HepG2 (cell line): ENCODE measurements around the gene PITHD1. TPM values are rescaled to one million over a fixed set of nuclear protein-coding genes. Genes with fewer than 3 reads are reported as not detected.

ENCODE experiments used
- CBX1 ChIP-seq: IDR thresholded peaks from one replicate; pipeline ENCODE4 v1.6.1; 2016; ENCODE audit warnings: antibody characterized with exemption, low read depth
- FOXA3 ChIP-seq: IDR thresholded peaks from 2 replicates; pipeline ENCODE4 v1.6.1; 2016; ENCODE audit warnings: missing genetic modification reagents, missing compliant biosample characterization
- GTF3A ChIP-seq: sonication (generic); formaldehyde crosslinking; conservative IDR thresholded peaks from 2 replicates; pipeline ENCODE4 v1.4.0; 2020; ENCODE audit warnings: mild to moderate bottlenecking, missing genetic modification reagents
- HOXA9 ChIP-seq: sonication (generic); formaldehyde crosslinking; IDR thresholded peaks from 2 replicates; pipeline ENCODE4 v1.8.1; 2022; ENCODE audit warnings: missing genetic modification reagents, mild to moderate bottlenecking, moderate library complexity, borderline replicate concordance
- MATR3 ChIP-seq: sonication (generic); formaldehyde crosslinking; IDR thresholded peaks from 2 replicates; pipeline ENCODE4 v1.4.0; 2020; ENCODE audit warnings: missing genetic modification reagents
- NKX3-1 ChIP-seq: sonication (generic); formaldehyde crosslinking; IDR thresholded peaks from 2 replicates; pipeline ENCODE4 v1.5.0; 2020; ENCODE audit warnings: missing genetic modification reagents
- PAWR ChIP-seq: sonication (generic); formaldehyde crosslinking; IDR thresholded peaks from 2 replicates; pipeline ENCODE4 v1.4.0; 2020; ENCODE audit warnings: missing genetic modification reagents, mild to moderate bottlenecking, borderline replicate concordance
- PAX8 ChIP-seq: sonication (generic); formaldehyde crosslinking; IDR thresholded peaks from 2 replicates; pipeline ENCODE4 v1.8.0; 2022; ENCODE audit warnings: mild to moderate bottlenecking, missing genetic modification reagents, borderline replicate concordance
- PHF21A ChIP-seq: sonication (generic); formaldehyde crosslinking; IDR thresholded peaks from 2 replicates; pipeline ENCODE4 v1.5.0; 2020; ENCODE audit warnings: mild to moderate bottlenecking, missing genetic modification reagents
- PRPF4 ChIP-seq: fragments of 200-400 bp; formaldehyde crosslinking; IDR thresholded peaks from 2 replicates; pipeline ENCODE4 v1.6.1; 2016; ENCODE audit warnings: low read length, low read depth; ENCODE audit not compliant: poor library complexity, severe bottlenecking
- PTBP1 ChIP-seq: fragments of 200-400 bp; formaldehyde crosslinking; IDR thresholded peaks from 2 replicates; pipeline ENCODE4 v1.6.1; 2018; ENCODE audit warnings: low read length, low read depth; ENCODE audit not compliant: poor library complexity, severe bottlenecking
- RBM22 ChIP-seq: fragments of 200-400 bp; formaldehyde crosslinking; optimal IDR thresholded peaks from 2 replicates; pipeline ENCODE3; 2017; ENCODE audit warnings: mild to moderate bottlenecking, low read length, moderate library complexity
- RFXANK ChIP-seq: IDR thresholded peaks from 2 replicates; pipeline ENCODE4 v1.6.1; 2016
- SATB2 ChIP-seq: sonication (generic); formaldehyde crosslinking; IDR thresholded peaks from 2 replicates; pipeline ENCODE4 v1.5.0; 2020; ENCODE audit warnings: missing genetic modification reagents
- SOX13 ChIP-seq, 3 experiments: fragments of 450-650 bp in 1 of 3; sonication (generic) in 1 of 3; formaldehyde crosslinking in 1 of 3; IDR thresholded peaks in 2 of 3; conservative IDR thresholded peaks in 1 of 3; 2 replicates each; pipeline versions ENCODE4 v1.5.0 to v1.6.1; 2016 to 2020; ENCODE audit warnings: antibody characterized with exemption in 1 of 3, mild to moderate bottlenecking in 1 of 3, missing compliant biosample characterization in 1 of 3, missing genetic modification reagents in 1 of 3, moderate library complexity in 1 of 3
- ZKSCAN1 ChIP-seq: fragments of 150-350 bp; IDR thresholded peaks from 2 replicates; pipeline ENCODE4 v1.6.1; 2014; ENCODE audit warnings: low read length
- ZNF12 ChIP-seq: sonication (generic); formaldehyde crosslinking; IDR thresholded peaks from 2 replicates; pipeline ENCODE4 v1.5.0; 2020; ENCODE audit warnings: missing genetic modification reagents
- ZNF232 ChIP-seq: sonication (generic); formaldehyde crosslinking; IDR thresholded peaks from 2 replicates; pipeline ENCODE4 v1.4.0; 2020; ENCODE audit warnings: missing genetic modification reagents, borderline replicate concordance
- ZNF235 ChIP-seq: sonication (generic); formaldehyde crosslinking; IDR thresholded peaks from 2 replicates; pipeline ENCODE4 v1.8.1; 2023; ENCODE audit warnings: mild to moderate bottlenecking, missing genetic modification reagents, borderline replicate concordance
- ZNF331 ChIP-seq: sonication (generic); formaldehyde crosslinking; IDR thresholded peaks from 2 replicates; pipeline ENCODE4 v1.4.0; 2020; ENCODE audit warnings: missing genetic modification reagents
- ZNF451 ChIP-seq: sonication (generic); formaldehyde crosslinking; IDR thresholded peaks from 2 replicates; pipeline ENCODE4 v1.5.0; 2020; ENCODE audit warnings: mild to moderate bottlenecking, missing genetic modification reagents
- ZNF556 ChIP-seq: sonication (generic); formaldehyde crosslinking; IDR thresholded peaks from 2 replicates; pipeline ENCODE4 v1.4.0; 2020; ENCODE audit warnings: mild to moderate bottlenecking, missing genetic modification reagents, borderline replicate concordance
- ZNF570 ChIP-seq: sonication (generic); formaldehyde crosslinking; IDR thresholded peaks from 2 replicates; pipeline ENCODE4 v1.4.0; 2020; ENCODE audit warnings: mild to moderate bottlenecking, missing genetic modification reagents, borderline replicate concordance
- polyA plus RNA-seq, 8 experiments: library from polyadenylated mRNA; depleted of rRNA in 3 of 8; stranded (reverse) in 7 of 8; unstranded in 1 of 8; fragments of >200 nt; fragmentation: Illumina TruSeq in 4 of 8; extraction: Trizol in 4 of 8; gene quantifications; 2 replicates each; pipeline versions ENCODE4 v1.2.1 to v1.2.3, GENCODE V29; 2011 to 2016; ENCODE audit warnings: low read depth in 4 of 8, missing spikeins in 1 of 8, mixed read lengths in 1 of 8; ENCODE audit not compliant: insufficient read depth in 1 of 8
- total RNA-seq, 5 experiments: library from RNA; depleted of rRNA; stranded (reverse); fragments of >200 nt; fragmentation: Illumina TruSeq; extraction: Trizol; gene quantifications; 2 replicates each; pipeline ENCODE4 v1.2.3, GENCODE V29; 2016; ENCODE audit warnings: low read depth in 1 of 5
- TF ChIP-seq, protein P1 (sequence below): IDR thresholded peaks from 2 replicates; pipeline ENCODE4 v1.6.1; 2016; ENCODE audit warnings: low read depth, control low read depth
- TF ChIP-seq, protein P2 (sequence below): IDR thresholded peaks from 2 replicates; pipeline ENCODE4 v1.6.1; 2018; ENCODE audit warnings: missing genetic modification reagents, mild to moderate bottlenecking, missing compliant biosample characterization
- TF ChIP-seq, protein P3 (sequence below): sonication (generic); formaldehyde crosslinking; IDR thresholded peaks from 2 replicates; pipeline ENCODE4 v1.8.0; 2022; ENCODE audit warnings: mild to moderate bottlenecking, missing genetic modification reagents, borderline replicate concordance
- TF ChIP-seq, protein P4 (sequence below): sonication (generic); formaldehyde crosslinking; conservative IDR thresholded peaks from 2 replicates; pipeline ENCODE4 v1.4.0; 2020; ENCODE audit warnings: missing genetic modification reagents

Gene PITHD1
- total and polyA plus RNA-seq, 2 of the 13 experiments (the other 11 are each of a cell fraction or from before 2014, with no cell fraction given) = 28.0 to 37.3 TPM

DNA sequence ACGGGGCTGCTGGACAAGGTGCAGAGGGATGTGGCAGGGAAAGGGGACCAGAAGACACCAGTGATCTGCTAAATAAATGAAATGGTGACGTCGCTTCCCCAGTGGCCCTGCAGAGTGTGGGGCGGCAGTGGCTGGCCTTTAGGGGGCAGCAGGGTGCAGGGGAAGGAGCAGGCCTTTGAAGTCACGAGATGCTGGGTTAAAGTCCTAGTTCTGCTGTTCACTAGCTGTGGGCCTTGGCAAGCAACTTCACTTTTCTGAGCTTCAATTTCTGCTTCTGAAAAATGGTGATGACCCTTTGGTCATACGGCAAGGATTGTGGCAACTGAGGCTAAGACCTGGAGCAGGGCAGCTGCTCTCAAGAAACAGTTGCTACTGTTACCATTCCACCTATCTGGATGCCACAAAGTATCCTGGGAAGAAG is 31.5 kb downstream of the PITHD1 start (continued):
- TF ChIP-seq ZNF235 (CRISPR knock-in tag) (no peak), ZNF451 (no peak), RBM22 (no peak), NKX3-1 (CRISPR knock-in tag) (no peak), ZNF556 (CRISPR knock-in tag) (no peak), CBX1 (no peak), SATB2 (CRISPR knock-in tag) (no peak), MATR3 (no peak), HOXA9 (CRISPR knock-in tag) (no peak), ZKSCAN1 (no peak), PHF21A (no peak), ZNF570 (CRISPR knock-in tag) (no peak), PAX8 (CRISPR knock-in tag) (no peak), PTBP1 (no peak), RFXANK (no peak), ZNF331 (CRISPR knock-in tag) (peak; percentile 19; the same call in 1 of the 2 replicates), FOXA3 (CRISPR knock-in tag) (0 out of 2 replicates have a peak, but pooled peaks have one; percentile 22), PAWR (CRISPR knock-in tag) (no peak), SOX13 (IDR thresholded peaks at IDR 0.05) (no peak), SOX13 (CRISPR knock-in tag; conservative IDR thresholded peaks at IDR 0.05 in 1 of 2, IDR thresholded peaks at IDR 0.05 in 1 of 2) (peak in 1 of 2 experiments; percentile 19; a peak in 1 of 4 replicates), ZNF232 (CRISPR knock-in tag) (no peak), PRPF4 (no peak), ZNF12 (no peak), GTF3A (CRISPR knock-in tag) (no peak)
- TF ChIP-seq, protein P1, sequence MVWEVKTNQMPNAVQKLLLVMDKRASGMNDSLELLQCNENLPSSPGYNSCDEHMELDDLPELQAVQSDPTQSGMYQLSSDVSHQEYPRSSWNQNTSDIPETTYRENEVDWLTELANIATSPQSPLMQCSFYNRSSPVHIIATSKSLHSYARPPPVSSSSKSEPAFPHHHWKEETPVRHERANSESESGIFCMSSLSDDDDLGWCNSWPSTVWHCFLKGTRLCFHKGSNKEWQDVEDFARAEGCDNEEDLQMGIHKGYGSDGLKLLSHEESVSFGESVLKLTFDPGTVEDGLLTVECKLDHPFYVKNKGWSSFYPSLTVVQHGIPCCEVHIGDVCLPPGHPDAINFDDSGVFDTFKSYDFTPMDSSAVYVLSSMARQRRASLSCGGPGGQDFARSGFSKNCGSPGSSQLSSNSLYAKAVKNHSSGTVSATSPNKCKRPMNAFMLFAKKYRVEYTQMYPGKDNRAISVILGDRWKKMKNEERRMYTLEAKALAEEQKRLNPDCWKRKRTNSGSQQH (CRISPR knock-in tag) = no peak
- TF ChIP-seq, protein P2, sequence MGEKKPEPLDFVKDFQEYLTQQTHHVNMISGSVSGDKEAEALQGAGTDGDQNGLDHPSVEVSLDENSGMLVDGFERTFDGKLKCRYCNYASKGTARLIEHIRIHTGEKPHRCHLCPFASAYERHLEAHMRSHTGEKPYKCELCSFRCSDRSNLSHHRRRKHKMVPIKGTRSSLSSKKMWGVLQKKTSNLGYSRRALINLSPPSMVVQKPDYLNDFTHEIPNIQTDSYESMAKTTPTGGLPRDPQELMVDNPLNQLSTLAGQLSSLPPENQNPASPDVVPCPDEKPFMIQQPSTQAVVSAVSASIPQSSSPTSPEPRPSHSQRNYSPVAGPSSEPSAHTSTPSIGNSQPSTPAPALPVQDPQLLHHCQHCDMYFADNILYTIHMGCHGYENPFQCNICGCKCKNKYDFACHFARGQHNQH = no peak
- TF ChIP-seq, protein P3, sequence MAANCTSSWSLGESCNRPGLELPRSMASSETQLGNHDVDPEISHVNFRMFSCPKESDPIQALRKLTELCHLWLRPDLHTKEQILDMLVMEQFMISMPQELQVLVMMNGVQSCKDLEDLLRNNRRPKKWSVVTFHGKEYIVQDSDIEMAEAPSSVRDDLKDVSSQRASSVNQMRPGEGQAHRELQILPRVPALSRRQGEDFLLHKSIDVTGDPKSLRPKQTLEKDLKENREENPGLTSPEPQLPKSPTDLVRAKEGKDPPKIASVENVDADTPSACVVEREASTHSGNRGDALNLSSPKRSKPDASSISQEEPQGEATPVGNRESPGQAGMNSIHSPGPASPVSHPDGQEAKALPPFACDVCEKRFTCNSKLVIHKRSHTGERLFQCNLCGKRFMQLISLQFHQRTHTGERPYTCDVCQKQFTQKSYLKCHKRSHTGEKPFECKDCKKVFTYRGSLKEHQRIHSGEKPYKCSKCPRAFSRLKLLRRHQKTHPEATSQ (CRISPR knock-in tag) = no peak
- TF ChIP-seq, protein P4, sequence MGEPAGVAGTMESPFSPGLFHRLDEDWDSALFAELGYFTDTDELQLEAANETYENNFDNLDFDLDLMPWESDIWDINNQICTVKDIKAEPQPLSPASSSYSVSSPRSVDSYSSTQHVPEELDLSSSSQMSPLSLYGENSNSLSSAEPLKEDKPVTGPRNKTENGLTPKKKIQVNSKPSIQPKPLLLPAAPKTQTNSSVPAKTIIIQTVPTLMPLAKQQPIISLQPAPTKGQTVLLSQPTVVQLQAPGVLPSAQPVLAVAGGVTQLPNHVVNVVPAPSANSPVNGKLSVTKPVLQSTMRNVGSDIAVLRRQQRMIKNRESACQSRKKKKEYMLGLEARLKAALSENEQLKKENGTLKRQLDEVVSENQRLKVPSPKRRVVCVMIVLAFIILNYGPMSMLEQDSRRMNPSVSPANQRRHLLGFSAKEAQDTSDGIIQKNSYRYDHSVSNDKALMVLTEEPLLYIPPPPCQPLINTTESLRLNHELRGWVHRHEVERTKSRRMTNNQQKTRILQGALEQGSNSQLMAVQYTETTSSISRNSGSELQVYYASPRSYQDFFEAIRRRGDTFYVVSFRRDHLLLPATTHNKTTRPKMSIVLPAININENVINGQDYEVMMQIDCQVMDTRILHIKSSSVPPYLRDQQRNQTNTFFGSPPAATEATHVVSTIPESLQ (CRISPR knock-in tag) = no peak
